GM18526 (cell line): Measurements from ENCODE around the gene TSPAN9.

Source experiments
- POLR2A ChIP-seq: IDR thresholded peaks from 3 replicates; pipeline ENCODE4 v1.6.1; 2011; ENCODE audit not compliant: insufficient read length; ENCODE audit errors: extremely low read depth

The TSPAN9 gene

DNA sequence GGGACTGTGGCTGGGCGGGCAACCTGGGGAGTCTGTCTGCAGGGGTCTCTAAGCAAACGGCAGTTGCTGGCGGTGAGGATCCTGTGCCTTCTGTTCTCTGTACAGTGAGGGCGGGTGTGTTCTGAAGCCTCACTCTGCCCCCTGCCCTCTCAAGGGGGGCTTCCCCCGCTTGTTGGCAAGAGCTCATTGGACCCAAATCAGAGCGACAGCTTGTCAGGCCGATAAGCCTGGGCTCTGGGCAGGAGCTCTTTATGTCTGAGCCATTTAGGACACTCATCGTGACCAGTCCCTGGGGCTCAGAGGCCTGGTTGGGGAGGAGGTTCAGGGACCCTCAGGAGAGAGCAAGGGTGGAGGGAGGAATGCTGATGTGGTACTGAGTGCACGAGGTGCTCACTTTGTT lies 136.0 kb downstream of the TSPAN9 start:
- no peak for TF ChIP-seq POLR2A

DNA sequence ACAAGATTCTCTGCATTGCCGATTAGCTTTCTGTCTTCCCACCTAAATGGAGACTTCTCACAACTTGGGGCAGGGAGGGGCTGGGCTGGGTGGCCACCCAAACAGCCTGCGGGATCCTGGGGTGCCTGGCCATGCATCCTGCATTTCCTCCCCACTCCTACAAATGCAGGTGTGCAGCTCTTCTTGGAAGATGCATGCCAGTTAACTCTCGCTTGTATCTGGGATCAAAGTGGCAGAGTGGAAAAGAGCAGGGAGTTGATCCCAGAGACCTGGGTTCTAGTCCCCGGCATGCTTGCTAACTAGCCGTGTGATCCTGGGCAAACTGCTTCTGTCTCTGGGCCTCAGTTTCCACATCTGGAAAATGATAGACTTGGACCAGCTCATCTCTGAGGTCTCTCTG lies 136.6 kb downstream of the TSPAN9 start:
- TF ChIP-seq POLR2A: no peak

DNA sequence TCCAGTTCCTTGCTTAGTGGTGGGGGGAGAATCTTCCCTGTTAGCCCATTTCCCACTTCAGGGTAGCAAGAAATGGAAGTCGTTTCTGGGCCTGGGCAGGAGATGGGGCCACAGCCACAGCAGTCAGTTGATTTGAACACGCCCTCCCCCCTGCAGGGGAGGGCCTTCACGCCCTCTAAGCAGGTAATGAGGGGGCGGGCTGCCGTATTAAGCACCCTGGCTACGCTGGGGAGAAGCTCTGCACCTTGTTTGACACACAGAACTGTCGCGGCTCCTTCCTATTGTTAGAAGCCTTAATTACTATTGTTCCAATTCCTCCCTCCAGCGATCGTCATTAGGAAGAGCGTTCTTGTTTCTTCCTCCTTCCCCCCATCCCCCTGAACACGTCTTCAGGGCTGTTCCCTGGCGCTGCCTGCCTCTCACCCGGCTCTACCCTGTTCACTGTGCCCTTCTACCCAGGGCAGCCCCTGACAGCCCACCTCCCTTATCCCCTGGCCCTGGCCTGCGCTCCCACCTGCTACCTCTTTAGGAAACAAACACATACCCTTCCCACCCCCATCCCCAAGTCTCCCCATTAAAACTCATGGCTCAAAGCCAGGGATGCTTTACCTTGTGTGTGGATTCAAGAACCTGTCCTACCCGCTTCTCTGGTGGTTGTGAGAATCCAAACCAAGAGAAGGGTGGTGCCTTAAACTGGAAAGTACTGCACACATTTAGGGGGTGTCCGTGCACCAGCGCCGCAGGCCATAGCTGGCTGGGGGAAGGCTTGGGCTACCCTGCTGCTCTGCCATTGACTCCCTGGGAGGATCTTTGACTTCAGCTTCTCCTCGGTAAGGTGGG lies 137.6 kb downstream of the TSPAN9 start:
- no peak for TF ChIP-seq POLR2A

DNA sequence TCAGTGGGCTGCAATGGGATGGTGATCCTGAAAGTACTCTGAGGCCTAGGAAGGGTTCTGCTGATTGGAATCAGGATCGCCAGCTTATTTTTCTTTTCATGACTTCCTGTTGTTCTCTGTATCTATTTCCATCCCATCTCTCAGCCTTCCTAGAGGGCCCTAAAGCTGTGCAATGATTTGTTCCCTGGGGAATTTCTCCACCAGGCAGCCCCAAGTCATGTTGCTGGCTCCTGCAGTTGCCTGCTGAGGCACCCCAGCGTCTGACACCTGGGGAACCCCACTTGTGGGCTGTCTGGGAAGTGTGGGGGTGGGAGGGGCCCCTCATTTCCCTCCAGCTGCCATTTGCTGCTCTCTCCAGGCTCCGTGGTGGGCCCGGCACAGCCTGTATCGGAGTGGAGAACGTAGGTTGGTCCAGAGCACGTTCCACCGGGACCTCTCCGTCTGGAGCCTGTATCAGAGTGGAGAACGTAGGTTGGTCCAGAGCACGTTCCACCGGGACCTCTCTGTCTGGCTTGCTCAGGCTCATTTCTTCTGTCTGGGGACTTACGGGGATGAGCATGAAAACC lies 138.3 kb downstream of the TSPAN9 start:
- TF ChIP-seq POLR2A: no peak

DNA sequence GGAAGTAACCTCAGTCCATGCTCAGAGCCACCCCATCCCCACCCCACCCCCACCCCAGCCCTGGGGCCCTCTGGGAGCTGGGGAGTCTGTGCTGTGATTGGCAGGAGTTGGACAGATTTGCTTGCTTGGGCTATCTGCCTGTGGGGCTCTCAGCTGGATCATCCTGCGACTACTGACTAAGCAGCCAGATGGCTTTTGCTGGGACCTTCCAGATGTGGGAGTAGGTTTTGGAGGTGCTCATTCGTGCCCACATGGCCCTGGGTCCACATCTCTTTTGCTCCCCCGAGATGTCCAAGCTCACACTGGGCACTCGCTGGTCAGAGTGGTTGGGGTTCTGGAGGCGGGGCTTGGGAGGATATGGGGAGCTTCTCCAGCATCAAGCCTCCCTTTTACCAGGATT lies 138.9 kb downstream of the TSPAN9 start:
- TF ChIP-seq POLR2A: no peak

DNA sequence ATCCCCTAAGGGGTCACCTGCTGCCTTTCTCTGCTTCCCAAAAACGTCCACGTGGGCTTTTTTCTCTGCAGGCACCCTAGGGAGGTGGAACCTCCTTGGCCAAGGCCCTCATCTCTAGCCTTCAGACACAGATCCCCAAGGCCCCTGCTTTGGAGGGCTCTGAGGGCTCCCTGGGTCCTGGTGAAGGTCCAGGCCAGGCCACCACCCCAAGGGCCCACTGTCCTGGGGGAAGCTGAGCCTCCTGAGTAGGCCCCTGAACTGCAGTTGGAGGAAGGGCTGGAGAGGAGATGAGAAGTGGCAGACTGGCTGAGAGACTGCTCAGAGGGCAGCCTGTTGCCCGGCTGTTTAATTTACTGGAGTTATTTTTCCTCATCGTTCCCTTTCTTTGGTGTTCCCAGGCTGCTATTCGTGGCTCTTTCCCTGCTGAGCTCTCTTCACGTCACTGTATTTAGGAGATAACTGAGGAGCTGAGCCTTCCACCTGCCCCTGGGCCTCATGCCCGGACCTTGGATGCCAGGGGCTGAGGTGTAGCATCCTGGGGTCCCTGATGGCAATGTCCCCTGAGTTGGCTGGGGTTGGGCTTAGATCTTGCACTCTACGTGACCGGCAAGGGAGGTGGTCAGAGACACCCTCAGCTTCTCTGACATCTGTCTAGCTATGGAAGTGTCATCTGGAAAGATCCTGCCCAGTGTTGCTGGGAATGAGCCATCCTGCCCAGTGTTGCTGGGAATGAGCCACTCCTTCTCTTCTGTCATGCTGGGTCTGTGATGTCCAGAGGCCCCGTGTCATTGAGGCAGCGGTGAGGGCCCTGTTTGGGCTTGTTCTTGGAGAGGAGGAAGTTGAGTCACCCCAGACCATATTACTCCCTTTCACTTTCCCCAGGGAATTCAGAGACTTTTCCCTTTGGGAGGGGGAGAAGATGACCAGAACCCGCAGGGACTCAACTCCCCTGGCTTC lies 139.8 kb downstream of the TSPAN9 start:
- no peak for TF ChIP-seq POLR2A

DNA sequence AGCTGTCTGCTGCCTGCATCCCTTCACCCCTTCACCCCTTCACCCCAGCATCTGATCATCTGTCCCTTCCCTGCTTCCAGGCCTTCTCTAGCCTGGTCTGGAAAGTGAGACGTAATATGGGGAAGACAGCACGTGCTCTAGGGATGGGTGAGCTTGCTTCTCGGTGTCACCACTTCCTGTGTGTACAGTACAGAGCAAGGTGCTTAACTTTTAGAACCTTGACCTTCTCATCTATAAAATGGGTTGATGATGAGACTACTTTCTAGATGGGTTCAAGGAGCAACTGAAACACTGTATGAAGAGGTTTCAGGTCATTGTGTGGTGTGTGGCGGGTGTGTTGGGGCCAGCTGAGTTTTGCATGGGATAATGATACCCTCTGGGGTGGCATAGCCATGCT lies 140.5 kb downstream of the TSPAN9 start:
- TF ChIP-seq POLR2A: no peak

DNA sequence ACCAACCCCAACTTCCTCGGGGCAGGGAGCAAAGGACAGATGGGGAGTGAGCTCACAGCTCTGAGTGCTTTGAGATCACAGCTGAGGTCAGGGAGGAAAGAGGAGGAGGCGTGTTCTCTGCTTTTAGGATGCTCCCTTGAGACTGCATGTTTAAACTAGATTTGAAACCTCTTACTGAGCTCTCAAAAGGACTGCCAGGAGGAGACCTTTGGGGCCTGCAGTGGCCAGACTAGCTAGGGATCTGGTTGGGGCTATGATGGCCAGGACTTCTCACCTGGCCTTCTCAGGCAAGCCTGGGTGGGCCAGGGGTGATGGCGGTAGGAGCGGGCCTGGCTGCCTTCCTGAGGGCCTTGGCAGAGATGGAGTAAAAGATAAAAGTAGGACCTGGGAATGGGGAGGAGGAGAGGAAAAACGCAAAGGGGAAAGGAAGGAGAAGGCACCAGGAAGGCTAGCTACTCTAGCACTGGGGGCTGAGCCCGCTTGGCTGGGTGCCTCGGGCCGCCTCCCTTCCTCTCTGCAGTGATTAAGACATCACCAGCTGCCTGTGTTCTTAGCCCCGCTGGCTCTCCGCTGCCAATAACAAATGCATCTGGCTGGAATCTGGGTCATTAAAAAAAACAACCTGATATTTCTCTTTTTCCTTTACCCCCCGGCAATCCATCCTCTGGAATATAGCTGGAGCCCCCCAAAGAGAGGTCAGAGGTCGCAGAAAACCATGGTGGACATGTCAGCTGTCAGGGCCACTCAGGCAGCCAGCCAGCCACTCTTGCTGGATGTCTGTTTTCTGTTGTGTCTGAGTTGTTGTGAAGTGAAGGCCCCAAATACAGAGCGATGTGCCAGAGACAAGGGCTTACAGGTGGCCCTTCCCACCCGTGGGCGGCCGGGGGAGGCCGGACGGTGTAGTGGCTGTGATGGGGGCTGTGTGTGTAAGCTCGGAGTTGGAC lies 141.3 kb downstream of the TSPAN9 start:
- no peak for TF ChIP-seq POLR2A

DNA sequence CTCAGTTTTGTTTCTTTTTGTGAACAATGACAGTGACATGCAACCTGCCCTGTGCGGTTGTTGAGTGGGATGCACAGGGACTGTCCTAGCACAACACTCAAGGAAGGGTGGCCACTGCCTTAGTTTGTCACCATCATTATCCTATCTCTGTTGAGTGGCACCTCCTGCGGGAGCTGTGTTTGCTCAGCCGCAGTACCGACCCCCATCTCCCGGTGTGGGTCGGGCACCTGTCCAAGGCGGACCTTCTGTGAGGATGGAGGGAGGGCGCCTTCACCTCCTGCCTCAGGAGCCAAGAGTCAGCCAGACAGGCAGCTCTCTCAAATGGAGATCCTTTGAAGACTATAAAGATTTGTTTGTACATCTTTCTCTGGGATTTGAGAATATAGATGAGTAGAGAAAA lies 142.1 kb downstream of the TSPAN9 start:
- no peak for TF ChIP-seq POLR2A

DNA sequence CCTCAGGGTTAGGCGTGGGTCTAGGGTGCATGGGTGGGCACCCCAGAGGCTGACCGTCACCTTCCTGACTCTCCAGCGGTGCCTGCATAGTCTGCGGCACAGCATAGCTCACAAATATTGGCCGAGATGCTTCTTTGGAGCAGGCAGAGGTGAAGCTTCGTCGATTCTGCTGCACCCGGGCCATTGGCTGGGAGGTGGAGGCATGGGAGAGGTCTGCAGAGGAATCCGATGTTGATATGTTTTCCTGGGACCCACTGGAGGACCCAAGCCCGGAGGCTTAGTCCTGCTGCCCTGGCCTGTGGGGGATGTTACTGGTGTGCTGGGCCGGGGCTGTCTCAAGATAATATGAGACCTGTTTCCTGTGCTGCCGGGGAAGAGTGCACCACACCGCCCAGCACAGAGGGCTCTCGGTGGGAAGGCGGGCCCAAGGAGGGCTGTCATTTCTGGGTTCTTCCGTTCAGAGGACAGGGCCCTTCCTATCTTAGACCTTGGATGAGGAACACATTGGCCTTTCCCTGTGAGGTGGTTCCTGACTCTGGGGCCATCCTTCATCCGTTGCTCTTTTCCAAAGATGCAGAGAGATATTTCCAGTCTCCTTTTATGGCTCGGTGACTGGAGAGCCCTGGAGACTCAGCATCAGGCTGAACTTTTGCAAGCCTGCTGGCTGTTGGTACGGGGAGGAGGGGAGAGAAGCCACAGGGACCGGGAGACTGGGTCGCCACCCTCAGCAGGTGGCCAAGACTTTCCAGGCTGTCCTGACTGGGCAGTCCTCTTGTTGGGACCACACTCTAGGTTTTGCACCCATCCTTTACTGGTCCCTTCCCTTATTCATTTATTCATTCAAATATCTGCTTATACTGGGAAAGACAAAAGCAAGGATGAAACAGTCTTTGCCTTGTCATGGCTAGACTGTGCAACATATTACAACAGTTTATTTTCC lies 143.5 kb downstream of the TSPAN9 start:
- TF ChIP-seq POLR2A: no peak

DNA sequence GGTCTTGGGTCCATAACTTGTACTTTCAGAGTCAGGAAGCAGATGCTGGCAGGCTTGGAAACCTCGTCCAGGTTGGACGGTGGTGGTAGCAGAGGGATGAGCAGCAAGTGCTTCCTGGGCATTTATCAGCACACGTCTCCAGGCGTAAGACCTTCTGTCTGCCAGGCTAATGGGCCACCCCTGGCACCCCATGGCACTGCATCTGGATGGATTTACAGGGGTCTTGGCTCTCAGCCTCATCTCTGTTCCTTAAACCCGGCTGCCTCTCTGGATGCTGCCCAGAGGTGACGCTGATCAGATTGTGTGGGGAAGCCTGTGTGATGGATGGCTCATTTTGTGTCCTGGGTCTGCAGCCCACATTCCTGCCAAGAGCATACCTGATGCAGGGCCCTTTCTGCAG lies 145.1 kb downstream of the TSPAN9 start:
- no peak for TF ChIP-seq POLR2A

DNA sequence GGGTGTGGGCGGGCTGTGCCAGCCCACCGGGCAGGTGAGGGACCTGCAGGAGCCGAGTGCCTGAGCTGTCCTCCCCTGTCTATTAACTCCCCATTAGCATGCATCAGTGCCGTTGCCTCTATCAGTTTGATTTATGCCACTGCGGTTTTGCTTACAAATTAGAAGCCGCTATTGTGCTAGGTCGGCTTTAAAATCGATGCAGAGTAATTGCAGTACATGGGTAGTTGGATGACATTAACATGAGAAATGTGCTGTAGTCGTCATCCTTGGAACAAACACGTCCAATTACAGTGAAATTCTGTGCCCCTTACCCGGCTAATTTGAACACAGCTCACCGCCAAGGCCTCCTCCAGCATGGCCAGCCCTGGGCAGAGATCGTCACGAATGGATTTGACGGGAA lies 145.8 kb downstream of the TSPAN9 start:
- TF ChIP-seq POLR2A: no peak

DNA sequence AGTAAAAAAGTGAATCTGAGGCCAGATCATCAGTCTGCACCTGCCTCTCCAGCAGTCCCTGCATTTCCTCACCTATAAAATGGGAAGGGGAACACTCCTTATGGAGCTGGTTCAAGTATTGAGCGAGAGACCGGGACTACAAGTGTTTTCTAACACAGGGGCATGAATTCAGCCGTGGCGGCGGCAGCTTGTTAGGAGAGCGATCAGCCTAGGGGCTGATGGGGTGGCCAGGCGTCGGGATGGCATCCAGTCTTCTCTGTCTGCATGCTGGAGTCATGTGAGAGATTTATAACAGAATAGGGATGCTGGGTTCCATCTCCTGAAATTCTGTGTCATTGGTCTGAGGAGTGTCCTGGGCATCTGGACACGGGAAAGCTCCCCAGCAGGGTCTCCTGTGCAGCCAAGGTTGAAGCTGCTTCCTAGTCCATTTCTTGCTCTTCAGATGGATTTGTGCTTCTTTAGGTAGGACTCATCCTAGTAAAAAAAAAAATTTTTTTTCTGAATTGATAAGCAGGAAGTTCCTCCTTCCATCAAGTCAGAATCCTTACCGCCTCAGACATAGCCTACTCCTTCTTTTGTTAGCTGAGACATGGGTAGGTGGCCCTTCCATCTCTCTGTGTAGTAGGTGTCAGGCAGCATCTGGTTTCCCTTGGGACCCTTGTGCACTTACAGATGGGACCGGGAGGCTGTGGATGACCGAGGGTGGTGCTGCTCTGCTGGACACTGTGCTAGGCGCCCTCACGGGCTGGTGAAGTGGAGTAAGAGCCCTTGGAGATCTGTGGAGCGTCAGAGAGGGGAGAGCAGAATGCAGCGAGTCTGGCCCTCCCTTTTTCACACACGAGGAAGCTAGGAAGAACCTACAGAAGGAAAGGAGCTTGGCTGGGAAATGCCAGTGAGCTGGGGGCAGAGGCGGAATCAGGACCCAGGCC lies 146.7 kb downstream of the TSPAN9 start:
- no peak for TF ChIP-seq POLR2A

DNA sequence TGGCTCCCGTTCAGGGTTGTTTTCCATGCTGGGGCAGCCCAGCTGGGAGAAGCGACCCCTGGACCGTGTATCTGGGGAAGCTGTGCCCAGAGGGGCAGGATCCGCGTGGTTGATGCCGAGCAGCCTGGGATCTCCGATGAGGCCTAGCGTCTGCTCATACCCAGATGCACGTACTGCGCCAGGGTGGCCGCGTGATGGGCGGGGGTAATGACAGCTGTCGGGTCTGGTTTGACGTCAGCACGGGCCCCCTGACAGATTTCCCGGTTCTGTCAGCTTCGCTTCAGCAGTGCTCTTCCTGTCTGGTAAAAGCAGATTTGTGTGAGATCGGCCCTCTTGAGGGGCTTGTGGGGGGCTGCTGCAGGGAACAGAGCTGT lies 147.3 kb downstream of the TSPAN9 start:
- no peak for TF ChIP-seq POLR2A
